NB4 (cell line): ENCODE results near the gene DMTF1.
"Not testable (repeated sequence)": the region's sequence is repeated elsewhere in the genome, so short reads cannot be mapped to it uniquely, and the experiment has no call there.

Experiments
- DNase-seq: peaks from one replicate; pipeline ENCODE4 v3.0.0; 2010; ENCODE audit warnings: low read depth
- H3K4me3 ChIP-seq: one replicate; pipeline ENCODE4 v1.5.1; 2011; ENCODE audit warnings: mild to moderate bottlenecking, low read depth, low read length, moderate library complexity
- CTCF ChIP-seq: IDR thresholded peaks from one replicate; pipeline ENCODE4 v1.5.1; 2012; ENCODE audit warnings: low read depth, low read length
- MYC ChIP-seq: IDR thresholded peaks from 2 replicates; pipeline ENCODE4 v1.6.1; 2011; ENCODE audit warnings: low read depth, low read length
- POLR2A ChIP-seq: IDR thresholded peaks from 2 replicates; pipeline ENCODE4 v1.6.1; 2011; ENCODE audit warnings: mild to moderate bottlenecking; ENCODE audit not compliant: insufficient read length; ENCODE audit errors: extremely low read depth
- TF ChIP-seq, protein P1 (sequence below): IDR thresholded peaks from 2 replicates; pipeline ENCODE4 v1.6.1; 2011; ENCODE audit warnings: low read depth, low read length

DMTF1 gene

GRCh38 chr7:87111877-87112276 is 40.4 kb upstream of the DMTF1 start:
- no peak for DNase-seq
- TF ChIP-seq, protein P1, sequence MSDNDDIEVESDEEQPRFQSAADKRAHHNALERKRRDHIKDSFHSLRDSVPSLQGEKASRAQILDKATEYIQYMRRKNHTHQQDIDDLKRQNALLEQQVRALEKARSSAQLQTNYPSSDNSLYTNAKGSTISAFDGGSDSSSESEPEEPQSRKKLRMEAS, result peak; percentile 13; the same call in 1 of the 2 replicates
- no peak for TF ChIP-seq POLR2A
- H3K4me3 ChIP-seq, result no peak overlapping the region

DNA sequence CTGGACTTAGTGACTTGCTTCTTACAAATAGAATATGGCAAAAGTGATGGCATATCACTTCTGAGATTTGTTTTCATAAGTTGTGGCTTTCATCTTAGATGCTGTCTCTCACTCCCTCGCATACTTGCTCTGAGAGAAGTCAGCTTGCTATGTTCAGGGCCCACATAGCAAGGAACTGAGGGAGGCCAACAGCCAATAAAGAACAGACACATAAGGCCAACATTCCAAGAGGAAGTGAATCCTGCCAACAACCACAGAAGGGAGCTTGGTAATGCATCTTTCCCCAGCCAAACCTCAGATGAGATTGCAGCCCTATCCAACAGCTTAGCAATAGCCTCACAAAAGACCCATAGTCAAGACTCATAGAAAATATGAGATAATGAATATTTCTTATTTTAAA is 39.2 kb upstream of the DMTF1 start:
- no peak for DNase-seq
- no peak overlapping the region for H3K4me3 ChIP-seq
- TF ChIP-seq, protein P1, result no peak
- TF ChIP-seq MYC, result no peak
- TF ChIP-seq CTCF, result no peak
- TF ChIP-seq POLR2A, result no peak

DNA sequence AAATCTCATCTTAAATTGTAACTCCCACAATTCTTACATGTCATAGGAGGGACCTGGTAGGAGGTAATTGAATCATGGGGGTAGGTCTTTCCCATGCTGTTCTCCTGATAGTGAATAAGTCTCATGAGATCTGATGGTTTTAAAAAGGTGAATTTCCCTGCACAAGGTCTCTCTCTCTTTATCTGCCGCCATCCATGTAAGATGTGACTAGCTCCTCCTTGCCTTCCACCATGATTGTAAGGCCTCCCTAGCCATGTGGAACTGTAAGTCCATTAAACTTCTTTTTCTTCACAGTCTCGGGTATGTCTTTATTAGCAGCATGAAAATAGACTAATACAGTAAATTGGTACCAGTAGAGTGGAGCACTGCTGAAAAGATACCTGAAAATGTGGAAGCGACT is 38.3 kb upstream of the DMTF1 start:
- DNase-seq, H3K4me3 ChIP-seq: not testable (repeated sequence)

DNA sequence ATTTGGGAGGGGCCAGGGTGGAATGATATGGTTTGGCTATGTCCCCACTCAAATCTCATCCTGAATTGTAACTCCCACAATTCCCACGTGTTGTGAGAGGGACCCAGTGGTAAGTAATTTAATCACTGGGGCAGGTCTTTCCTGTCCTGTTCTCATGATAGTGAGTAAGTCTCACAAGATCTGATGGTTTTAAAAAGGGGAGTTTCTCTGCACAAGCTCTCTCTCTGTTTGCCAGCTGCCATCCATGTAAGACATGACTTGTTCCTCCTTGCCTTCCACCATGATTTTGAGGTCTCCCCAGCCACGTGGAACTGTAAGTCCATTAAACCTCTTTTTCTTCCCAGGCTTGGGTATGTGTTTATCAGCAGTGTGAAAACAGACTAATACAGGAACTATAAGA is 36.5 kb upstream of the DMTF1 start:
- DNase-seq, H3K4me3 ChIP-seq: not testable (repeated sequence)

DNA sequence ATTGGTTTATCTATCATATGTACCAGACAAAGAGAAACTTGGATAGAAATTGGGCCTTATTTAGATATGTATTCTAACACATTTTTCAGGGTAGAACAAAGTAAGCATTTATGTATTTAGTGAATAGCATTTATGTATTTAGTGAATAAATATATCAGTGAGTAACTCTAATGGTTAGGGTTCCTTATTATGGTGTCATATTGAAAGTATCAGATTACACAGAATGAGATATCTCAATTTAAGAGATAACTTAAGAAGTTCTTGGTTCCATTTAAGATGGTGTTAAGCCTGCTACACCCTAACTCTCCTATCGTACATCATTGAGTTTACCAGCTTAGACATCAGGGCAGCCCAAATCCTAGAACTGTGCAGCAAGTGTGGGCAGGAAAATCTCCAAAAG is 35.9 kb upstream of the DMTF1 start:
- H3K4me3 ChIP-seq, result no peak overlapping the region
- TF ChIP-seq POLR2A (no peak), MYC (no peak), CTCF (no peak)
- TF ChIP-seq, protein P1, result no peak
- no peak for DNase-seq

DNA sequence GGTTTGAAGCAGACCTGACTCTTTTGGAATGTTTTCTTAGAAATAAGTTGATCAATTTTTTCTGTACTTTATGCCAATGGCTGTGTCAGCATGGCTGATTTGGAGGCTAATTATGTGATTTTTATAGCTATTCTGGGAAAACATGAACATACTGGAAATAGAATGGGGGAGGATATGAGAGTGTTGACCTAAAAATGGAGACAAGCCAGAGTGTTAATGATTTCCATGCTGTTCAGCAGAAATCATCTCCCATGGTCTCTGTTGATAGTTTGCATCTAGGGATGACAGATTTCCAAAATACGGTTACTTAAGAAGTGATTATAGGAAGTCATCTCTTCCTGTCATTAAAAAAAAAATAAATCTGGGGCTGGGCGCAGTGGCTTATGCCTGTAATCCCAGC is 32.7 kb upstream of the DMTF1 start:
- no peak for TF ChIP-seq CTCF
- TF ChIP-seq, protein P1, result no peak
- no peak for TF ChIP-seq POLR2A
- no peak for TF ChIP-seq MYC
- DNase-seq, result no peak
- no peak overlapping the region for H3K4me3 ChIP-seq

- TF ChIP-seq POLR2A, result no peak
- TF ChIP-seq, protein P1, result no peak
- no peak for TF ChIP-seq MYC
- TF ChIP-seq CTCF, result no peak
- DNase-seq, result no peak
- H3K4me3 ChIP-seq, result no peak overlapping the region
These were observed 29.1 kb upstream of the DMTF1 start for GRCh38 chr7:87123105-87123504.
